GM20431 (cell line): ENCODE results near the gene COL1A1.

Experiments
- in situ Hi-C: fragments of 300-500 bp; cut with MseI, MboI; formaldehyde crosslinking; loops from one replicate; pipeline ENCODE4 v1.15.0; 2020; ENCODE audit warnings: low sequenced_read_pairs; ENCODE audit not compliant: unreplicated experiment

Gene COL1A1

DNA sequence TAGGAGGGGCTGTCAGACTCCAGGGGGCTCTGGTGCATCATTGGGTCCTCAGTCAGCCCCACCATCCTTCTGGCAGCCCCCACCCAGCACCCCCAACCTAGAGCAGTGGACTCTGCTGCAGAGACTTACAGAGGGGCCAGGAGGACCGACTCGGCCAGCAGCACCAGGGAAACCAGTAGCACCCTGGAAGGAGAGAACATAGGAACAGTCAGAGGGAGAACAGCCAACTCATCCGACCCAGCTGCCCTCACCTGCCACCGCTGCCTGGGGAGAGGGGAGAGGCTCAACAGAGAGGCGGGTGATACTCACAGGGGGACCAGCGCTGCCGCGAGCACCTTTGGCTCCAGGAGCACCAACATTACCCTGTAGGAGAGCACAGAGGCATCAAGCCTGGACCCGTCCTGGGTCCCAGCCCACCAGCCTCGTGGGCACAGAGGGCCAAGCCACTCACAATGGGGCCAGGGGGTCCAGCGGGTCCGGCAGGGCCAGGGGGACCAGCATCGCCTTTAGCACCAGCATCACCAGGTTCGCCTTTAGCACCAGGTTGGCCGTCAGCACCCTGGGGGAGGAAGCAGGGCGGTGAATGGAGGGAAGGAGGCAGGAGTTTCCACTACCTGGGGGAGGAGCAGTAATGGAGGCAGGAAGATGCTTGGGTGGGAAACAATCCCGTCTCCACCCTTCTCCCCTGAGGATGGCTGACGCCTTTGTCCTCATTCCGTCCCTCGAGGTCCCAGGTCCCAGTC lies 11.7 kb downstream of the COL1A1 start:
- in situ Hi-C loops = no loop called here

DNA sequence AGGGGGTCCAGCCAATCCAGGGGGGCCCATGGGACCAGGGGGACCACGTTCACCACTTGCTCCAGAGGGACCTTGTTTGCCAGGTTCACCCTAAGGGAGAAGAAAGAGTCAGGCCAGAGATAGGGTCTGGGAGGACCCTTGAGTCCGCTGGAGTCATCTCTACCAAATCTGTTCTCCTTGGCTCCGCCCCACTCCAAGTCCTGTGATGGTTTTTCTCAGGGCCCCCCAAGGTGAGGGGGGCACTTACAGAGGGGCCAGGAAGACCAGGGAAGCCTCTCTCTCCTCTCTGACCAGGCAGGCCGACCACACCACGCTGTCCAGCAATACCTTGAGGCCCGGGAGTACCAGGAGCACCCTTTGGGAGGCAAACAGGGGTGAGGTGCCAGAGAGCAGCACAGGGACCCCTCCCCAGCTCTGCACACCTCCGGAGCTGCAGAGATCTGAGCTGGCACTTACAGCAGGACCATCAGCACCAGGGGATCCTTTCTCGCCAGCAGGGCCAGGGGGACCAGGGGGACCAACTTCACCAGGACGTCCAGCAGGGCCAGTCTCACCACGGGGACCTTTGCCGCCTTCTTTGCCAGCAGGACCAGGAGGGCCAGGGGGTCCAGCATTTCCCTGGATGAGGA lies 12.4 kb downstream of the COL1A1 start:
- in situ Hi-C loops = no loop called here

DNA sequence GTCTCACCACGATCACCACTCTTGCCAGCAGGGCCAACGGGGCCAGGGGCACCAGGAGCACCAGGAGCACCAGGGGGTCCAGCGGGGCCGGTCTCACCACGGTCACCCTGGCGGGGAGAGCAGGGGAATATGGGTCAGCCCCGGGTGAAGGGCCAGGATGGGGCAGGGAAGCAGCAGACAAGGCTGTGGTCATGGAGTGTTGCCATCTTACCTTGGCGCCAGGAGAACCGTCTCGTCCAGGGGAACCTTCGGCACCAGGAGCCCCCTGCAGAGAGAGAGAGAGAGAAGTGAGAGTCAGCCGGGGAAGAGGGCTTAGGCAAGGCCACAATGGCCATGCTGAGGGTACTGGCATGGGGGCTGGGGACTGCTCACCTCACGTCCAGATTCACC lies 12.9 kb downstream of the COL1A1 start:
- in situ Hi-C loops = no loop called here

- in situ Hi-C loops = no loop called here
Observed at GRCh38 chr17:50187751-50188530, 13.5 kb downstream of the COL1A1 start.

GRCh38 chr17:50187394-50187725 lies 14.1 kb downstream of the COL1A1 start:
- in situ Hi-C loops = no loop called here

GRCh38 chr17:50186661-50187393 lies 14.6 kb downstream of the COL1A1 start:
- in situ Hi-C loops = no loop called here

- in situ Hi-C loops = no loop called here
Observed at GRCh38 chr17:50185631-50186471, 15.6 kb downstream of the COL1A1 start.

DNA sequence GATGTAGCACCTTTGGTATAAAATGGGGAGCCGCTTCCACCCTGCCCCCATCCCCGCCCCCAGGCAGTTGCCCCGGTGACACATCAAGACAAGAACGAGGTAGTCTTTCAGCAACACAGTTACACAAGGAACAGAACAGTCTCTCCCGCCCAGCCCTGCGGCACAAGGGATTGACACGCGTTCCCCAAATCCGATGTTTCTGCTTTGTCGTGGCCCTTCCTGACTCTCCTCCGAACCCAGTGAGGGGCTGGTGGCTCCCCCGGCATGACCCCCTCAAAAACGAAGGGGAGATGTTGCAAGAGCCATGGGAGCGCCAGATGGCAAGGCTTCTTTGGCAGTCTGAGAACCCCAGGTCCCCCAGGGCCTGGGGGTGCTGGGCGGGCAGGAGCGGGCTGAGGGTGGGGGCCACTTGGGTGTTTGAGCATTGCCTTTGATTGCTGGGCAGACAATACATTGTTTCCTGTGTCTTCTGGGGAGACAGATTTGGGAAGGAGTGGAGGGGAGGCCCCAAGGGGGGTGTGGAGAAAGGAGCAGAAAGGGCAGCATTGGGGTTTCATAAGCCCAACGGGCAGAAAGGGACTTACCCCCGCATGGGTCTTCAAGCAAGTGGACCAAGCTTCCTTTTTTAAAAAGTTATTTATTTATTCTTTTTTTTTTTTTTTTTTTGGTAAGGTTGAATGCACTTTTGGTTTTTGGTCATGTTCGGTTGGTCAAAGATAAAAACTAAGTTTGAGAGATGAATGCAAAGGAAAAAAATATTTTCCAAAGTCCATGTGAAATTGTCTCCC lies 16.6 kb downstream of the COL1A1 start:
- in situ Hi-C loops = no loop called here

GRCh38 chr17:50184064-50184463 lies 17.4 kb downstream of the COL1A1 start:
- in situ Hi-C loops = no loop called here

DNA sequence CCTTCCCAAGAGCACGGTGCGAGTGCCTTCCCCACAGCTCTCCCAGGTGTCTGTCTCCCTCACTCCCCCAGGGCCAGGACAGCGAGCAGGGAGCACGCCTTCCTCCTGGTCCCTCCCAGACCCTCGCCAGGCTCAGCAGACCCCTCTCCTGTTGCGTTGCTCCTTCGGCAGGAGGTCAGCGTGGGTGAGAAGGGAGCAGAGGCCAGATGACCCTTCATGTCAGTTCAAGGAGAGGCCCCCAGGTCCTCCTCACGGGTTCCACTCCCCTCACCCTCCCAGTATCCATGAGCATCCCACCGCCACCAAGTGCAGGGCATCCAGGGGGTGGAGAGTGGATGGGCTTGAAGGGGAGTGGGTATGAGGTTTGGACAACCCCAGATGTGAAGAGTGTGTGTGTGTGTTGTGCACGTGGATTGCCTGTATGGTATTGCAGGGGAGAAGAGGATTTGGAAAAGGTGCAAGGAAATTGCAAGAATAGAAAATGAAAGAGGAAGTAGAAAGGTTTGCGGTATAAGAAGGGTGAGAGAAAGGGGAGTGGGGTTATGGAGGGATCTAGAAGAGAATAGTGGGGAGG lies 17.9 kb downstream of the COL1A1 start:
- in situ Hi-C loops = no loop called here

DNA sequence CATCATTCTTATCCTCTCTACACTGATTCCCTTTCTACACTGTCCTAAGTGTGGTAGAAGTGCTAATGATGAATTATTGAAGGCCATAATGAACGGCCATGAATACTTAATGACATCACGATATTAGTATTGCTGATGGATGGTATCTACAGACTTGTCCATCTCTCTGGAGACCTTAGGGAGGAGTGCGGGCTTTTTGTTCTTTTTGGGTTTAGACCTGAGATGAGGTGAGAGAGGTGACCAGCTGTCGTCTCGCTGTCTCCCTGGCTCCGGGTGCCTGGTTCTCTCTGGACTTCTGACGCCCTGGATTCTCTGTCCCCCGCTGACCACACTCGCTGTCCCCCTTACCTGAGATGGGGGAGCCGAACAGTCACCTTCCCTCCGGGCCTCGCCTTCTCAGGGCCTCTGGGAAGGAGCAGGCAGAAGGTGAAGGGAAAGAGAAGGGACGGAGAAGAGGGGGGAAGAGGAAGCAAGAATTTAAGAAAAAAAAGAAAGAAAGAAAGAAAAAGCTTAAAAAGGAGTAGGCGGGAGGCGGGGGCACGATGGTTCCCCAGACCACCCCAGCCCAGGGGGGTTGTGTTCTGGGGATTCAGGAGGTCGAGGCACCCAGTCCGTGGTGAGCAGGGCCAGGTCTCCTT lies 18.5 kb downstream of the COL1A1 start:
- in situ Hi-C loops = no loop called here

- in situ Hi-C loops = no loop called here
Observed at GRCh38 chr17:50181591-50182560, 19.6 kb downstream of the COL1A1 start.

DNA sequence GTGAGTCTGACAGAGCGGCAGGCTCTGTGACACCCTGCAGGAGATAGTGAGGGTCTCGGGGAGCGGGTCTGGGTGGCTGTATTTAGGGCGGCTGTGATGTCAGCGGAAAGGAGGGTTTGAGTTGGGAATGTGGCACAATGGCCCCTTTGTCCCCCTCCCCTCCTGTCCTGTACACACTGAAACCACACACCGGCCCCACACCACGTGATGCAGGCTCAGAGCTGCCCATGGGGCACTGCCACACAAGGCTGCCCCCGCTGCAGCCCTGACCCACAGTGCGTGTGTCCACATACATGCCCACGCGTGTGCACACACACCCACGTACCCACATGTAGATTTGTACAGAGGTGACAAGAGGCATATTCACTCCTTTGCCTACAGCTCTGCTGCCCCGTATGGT lies 20.3 kb downstream of the COL1A1 start:
- in situ Hi-C loops = no loop called here

- in situ Hi-C loops = no loop called here
Observed at GRCh38 chr17:50180620-50181019, 20.8 kb downstream of the COL1A1 start.

DNA sequence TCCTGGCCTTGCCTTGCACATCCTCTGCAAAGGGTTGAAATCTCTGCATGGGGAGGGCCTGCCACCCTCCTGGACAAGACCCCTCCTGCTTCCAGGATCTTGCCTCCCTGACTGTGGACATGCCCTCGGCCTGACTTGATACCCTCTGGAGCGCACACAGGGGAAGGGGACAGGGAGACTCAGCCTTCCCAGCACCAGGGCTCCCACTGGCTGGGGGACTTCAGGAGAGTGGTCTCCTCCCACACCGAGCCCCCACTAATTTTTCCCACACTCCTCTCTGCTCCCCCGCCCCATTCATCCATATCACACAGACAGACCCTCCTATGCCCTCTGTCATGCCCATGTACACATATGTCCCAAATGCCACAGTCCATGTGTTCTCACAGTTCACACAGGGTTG lies 21.3 kb downstream of the COL1A1 start:
- in situ Hi-C loops = no loop called here

GRCh38 chr17:50177983-50178834 lies 23.2 kb downstream of the COL1A1 start:
- in situ Hi-C loops = no loop called here
